GM19351 (cell line): ENCODE data around the gene ZNF530.
A peak's percentile ranks its signal among the peaks of the same experiment; 100 is the strongest.

Experiments used
- ATAC-seq: cut with Tn5 transposase; IDR thresholded peaks from one replicate; pipeline ENCODE4 v1.9.1; 2021; ENCODE audit warnings: mild to moderate bottlenecking, moderate library complexity; ENCODE audit not compliant: unreplicated experiment

ZNF530 gene

DNA sequence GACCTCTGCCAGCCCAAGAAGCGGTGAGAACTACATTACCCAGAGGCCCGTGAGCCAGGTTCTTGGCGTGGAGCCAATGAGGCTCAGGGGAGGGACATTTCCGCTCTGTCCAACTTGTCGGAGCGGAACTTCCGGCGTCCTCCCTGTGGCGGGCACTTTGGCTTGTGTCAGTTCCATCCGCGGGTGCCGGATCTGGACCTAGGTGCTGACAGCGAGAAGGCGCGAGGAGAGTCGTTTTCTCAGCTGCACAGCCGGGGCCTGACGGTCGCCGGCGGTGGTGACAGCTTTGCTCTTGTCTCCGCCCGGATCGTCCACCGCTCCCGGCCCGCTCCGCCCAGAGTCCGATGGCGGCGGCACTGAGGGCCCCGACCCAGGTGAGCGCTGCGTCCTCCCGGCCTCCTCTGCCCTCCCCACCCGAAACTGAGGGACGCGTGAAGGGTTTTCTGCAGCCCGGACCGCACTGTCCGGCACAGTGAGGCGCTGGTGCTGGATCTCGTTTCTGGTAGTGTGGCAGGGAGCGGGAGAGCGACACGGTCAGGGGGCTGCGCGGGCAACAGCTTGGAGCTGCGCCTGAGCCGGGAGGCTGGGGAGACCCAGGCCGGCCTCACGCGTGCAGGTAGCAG, at the start of gene ZNF530:
TSS of gene ZNF530 (plus strand) at position 125 of the 623 bp plus-strand sequence. CDS start 4,461 bp downstream, outside the sequence.
- ATAC-seq, result peak; percentile 98

DNA sequence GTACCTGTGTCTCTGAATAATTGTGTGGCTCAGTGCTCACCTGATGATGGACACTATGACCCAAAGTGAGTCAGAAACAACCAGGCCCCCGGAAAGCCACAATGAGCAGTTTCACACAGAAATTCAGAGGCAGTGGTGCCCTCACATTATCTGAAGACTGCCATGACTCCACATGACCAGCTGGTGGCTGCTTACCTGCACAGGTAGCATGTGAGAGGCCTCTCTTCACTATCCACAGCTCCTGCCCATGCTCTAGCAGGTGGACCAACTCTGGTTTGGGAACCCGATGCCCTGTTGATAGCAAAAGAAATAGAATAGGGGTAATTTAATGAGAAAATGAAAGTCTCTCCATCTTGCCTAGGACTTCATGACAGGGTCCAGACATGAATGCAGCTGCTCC, 47.3 kb upstream of the ZNF530 start:
- no peak for ATAC-seq

DNA sequence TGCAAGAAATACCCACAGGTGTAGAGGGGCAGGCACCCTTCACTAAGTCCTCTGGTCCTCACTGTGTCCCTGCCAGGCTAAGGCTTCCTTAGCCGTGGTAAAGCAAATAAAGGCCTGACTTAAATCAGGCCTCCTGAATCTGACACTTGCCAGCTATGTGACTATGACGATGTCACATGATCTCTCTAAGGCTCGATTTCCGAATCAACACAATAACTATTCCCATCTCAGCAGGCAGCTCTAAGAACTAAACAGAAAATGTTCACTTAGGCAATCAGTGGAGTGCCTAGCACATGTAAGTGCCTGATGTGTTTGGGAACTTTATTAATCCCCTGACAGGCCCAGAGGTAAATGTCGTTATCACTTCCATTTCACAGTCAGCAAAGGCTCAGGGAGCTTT, 42.0 kb upstream of the ZNF530 start:
- no peak for ATAC-seq

DNA sequence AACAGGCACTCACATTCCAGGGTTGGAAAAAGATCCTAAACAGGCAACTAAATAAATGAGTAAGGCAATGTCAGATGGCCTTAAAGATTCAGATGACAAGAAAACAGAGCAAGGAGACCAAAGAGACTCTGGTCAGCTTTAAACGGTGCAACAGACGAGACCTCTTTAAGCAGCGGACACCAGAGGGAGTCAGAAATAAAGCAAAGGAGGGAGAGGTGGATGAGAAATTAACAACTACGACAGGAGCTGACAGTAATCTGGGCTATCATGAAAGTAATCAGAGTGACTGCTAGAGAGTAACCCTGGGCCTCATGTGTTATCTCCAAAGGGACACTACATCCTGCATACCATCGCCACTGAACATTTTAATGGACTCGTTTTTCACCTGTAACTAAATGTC, 41.2 kb upstream of the ZNF530 start:
- ATAC-seq, result no peak

DNA sequence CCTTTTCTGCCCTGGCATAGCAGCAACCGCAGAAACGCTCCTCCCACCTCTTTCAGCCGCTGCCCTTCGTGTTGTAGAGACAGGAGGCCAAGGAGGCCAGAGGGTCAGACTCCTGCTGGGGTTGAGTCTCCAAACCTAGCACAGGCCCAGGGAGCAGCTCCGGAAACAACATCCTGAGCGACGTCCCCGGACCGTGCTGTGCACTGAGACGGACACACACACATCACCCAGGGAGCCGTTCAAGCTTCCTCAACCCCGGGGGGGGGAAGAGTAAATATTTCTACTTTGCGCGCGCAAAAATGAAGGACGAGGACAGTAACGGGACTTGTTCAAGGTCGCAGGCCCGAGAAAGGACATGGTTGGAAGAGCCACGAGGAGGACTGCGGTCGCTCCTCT, 40.7 kb upstream of the ZNF530 start:
- ATAC-seq, result peak; percentile 11

DNA sequence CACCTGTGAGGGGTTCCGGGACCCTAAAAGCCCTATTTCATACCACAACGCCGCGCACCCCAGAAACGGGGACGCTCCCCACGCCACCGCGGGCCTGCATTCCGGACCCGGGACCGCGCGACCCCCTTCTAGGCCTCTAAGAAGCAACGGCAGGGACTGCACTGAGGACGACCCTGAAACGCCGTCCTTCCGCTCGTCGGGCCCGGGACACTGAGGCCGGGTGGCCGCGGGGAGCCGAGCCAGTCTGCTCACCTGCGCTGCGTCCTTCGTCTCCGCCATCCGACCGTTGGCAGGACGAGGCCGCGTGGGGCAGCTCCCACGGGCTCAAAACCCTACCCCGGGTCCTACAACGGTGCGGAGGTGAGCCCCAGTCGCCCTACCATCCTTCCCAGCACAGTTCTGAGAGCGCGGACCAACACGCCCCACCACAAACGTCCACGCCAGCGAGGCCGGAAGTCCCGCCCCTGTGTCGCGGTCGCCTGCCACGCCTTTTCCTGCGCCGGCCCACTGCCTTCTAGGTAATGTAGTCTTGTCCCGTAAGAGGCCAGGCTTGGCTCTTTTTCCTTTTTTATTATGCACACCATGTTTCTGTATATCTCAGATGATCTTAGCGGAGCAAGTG, 40.2 kb upstream of the ZNF530 start, which contains the start of gene ZNF550:
TSS of gene ZNF550 (minus strand) at position 460 of the 622 bp plus-strand sequence. CDS start at position 279, 181 bp downstream.
- peak; percentile 100 for ATAC-seq

DNA sequence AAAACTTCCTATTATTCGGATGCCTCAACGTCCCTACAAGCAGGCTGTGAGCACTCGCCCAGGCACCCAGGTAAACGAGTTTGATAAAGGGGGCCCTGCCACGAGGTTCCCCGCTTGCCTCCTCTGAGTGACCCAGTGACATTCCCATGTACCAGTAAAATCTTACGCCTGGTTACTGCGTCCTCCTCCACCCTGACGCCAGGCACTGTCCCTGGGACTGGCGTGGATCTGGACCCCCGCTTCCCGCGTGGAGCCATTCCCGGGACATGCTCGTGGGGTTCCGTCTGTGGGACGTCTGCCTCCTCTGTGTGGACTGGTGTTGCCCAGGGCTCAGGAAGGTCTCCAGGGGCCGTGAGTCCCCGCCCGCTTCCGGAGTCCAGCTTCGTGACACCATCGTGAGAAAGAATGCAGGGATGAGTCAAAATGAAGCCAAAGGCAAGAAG, 39.6 kb upstream of the ZNF530 start:
- ATAC-seq, result no peak

DNA sequence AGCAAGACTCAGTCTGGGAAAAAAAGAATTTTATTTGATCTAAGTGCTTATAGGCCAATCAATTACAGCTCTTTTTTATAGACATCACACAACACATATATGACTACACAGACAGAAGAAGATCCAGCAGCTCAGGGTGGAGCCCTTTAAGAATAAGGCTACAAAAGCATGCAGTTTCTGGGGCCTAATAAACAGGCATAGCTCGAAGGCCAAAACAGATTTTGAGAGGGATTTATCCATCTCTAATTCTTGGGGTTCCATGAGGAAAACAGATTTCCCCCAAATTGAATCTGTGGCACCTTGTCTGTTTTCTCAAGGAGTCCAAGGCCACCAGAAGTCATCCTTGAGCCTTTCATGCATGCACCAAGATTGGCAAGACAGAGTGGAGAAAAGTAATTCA, 36.1 kb upstream of the ZNF530 start:
- ATAC-seq, result no peak

DNA sequence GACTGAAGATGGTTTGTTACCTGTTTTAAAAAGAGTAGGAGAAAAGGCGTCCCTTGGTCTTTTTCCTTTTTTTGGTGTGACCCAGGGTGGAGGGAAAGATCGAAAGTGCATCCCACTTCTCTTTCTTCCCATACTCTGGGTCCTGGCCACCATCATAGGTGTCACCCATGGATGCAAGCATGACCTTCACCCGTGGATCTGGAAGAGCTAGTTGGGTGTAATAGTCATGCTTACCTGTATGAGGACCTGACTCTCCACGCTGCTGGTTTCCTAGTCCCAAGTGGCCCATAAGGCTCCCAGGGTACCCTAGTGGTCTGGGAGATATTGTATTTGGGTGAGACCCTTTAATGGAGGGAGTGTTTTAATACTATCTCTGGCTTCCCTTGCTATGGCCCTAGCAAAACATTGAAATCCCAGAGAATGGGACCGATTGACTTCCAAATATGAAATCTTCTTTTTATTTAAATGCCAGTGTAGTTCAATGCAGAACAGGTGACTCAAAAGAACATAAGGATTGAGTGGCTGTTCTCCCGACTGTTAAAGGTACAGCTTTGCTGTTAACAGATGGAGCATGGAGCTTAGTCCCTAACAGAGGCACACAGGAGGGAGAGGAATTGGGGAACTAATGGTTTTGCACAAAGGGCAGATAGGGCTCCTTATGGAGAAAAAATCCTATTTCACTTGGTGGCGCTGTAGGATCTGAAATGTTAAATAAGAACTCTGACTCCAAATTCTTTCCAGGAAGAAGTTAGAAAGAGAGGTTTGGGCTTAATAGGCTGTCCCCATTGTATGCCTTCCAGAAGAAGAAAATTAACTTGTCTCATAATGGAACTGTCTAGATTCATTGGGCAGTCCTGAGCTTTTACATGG, 33.1 kb upstream of the ZNF530 start:
- no peak for ATAC-seq

DNA sequence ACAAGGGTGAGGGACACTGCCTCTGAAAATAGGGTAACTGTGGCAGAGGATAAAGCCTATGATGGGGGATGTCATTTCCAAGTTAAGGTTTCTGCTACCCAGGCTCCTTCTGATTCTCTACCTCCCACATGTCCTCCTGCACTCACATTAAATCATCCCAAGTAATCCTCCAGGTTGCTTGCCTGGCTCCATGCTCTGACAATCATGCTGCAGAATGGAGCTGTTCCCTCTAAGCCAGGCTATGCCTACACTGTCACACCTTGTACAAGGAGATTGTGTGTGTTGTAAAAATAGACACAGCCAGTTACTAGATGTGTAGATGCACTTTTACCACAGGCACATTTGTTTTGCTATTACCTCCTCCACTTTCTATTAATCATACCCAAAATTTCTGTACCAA, 29.0 kb upstream of the ZNF530 start:
- ATAC-seq, result no peak

DNA sequence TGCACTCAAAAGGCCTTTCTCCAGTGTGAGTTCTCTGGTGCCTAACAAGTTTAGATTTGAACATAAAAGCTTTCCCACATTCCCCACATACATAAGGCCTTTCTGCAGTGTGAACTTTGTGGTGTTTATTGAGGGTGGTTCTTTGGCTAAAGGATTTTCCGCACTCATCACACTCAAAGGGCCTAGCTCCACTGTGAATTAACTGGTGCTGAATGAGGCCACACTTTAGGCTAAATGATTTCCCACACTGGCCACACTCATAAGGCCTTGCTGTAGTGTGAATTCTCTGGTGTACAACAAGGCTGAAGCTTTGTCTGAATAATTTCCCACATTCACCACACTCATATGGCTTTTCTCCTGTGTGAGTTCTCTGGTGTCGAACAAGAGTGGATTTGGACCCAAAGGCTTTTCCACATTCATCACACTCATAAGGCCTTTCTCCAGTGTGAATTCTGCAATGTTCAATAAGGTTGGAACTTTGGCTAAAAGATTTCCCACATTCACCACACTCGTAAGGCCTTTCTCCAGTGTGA, 27.2 kb upstream of the ZNF530 start:
- ATAC-seq, result no peak

DNA sequence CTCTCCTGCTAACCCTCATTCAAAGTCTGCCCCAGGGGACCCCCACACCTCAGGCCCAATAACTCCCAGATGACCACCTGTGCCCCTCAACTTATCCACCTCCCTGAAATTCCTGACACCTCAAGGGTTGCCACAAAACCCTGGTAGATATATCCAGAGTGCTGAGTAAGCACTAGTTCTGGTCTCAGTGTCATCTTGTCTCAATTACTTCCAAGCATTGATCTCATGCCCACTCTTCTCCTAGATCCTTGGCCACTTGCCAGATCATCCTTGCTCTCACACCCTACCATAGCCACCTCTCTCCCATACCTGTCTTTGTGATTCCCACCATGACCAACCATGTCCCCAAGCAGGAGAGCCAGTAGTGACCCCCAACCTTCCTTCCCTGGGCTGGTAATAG, 23.0 kb upstream of the ZNF530 start:
- no peak for ATAC-seq

DNA sequence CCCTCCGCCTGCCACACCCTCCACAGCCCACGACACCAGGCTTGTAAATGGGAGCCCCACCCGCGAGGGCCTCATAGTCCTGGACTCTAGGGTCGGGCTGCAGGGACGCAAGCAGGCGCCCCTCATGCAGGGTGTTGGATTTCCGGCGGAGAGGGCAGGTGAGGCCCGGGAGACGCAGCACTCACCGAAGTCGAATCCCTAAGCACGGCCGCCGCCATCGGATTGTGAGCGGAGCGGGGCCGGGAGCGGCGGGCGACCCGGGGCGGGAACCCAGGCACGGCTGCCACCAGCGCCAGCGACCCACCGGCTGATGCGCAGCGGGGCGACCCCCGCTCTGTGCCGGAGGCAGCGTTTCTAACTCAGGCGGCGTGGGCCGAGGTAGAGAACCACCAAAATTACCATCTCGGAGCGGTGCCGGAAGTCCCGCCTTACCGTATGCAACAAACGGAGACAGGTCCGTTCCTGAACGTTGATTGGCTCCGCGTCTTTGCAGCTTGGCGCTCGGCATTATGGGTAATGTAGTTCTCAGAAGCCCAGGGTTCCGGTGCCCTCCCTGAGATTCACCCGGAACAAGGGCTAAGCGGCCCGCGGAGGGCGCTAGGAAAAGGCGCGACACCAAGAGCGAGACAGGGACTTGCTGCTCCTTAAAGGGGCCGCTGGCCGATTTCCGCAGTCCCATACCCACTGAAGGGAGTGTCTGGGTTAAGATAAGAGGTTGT, 21.0 kb upstream of the ZNF530 start, which contains the start of gene ZNF416:
TSS of gene ZNF416 (minus strand) at position 425 of the 719 bp plus-strand sequence. CDS start at position 218, 207 bp downstream.
- peak; percentile 95 for ATAC-seq

DNA sequence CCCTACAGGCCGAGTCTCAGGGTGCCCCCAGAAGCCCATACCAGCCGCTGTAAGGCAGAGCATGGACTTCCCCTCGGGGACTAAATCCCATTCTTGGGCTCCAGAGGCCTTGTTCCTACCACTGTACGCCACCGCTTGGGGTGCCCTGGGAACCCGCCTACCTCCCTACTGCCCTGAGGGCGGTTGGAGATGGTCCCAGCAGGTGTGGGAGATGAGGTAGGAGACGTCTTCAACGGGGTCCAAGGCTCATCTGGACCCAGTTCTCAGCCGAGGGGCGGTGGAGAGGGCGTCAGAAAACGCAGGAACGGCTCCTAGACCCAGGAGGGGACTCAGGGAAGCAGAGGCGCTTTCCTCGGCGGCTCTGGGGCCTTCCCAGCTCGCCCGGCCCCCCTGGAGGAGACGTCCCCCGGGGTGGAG, 16.6 kb upstream of the ZNF530 start:
- ATAC-seq, result no peak

DNA sequence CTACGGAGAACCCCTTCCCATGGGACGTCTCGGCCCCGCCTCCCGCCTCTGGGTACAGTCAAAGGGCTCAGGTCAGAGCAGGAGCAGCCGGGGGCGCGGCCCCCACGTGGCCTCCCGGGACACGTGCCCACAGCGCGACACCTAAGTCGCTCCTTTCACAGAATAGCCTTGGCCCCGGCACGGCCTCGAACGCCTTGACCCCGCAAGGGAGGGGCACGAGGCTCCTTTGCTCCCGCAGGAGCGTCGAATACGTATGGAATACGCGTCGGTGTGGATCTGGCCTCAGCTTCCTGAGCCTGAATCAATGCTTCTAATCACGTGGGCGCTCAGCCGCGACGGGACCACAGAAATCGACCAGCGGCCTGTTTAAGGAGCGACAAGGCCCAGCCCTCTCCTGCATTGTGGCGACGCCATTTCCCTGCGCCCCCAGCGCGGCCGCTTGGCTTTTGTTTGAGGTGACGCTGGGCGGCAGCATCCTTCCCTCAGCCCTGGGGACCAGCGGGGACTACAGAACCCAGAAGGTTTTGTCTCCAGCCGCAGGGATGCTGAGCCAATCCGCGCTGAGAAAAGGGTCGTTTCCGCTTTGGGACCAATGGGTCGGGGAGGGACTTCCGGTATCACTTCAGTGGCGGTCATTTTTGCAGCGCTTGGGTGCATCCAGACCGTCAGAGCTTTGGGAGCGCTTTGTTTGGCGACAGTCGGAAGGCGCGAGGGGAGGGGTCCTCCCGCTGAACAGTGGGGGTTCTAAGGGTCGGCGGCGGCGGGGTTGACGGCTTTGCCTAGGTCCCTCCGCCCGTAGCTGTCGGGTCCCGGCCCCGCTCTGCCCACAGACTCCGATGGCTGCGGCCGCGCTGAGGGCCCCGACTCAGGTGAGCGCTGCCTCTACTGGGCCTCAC, 15.9 kb upstream of the ZNF530 start, which contains the start of gene ZIK1:
TSS of gene ZIK1 (plus strand) at position 625 of the 896 bp plus-strand sequence. CDS start at position 837, 212 bp downstream.
- ATAC-seq, result peak; percentile 67

DNA sequence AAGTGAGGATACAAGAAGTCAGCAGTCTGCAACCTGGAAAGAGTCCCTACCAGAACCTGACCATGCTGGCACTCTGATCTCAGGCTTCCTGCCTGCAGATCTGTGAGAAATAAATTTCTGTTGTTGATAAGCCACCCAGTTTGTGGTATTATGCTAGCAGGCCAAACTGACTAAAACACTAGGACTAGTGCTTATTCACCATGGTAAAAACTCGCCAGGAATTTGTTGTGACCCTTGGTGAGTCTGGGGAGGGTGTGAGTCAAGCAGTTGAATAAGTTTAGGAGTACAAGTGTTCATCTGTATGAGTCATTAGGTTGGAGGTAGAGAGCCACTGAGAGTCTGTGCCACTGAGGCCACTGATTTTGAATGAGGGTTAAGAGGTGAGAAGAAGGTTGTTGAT, 12.2 kb upstream of the ZNF530 start:
- ATAC-seq, result no peak

DNA sequence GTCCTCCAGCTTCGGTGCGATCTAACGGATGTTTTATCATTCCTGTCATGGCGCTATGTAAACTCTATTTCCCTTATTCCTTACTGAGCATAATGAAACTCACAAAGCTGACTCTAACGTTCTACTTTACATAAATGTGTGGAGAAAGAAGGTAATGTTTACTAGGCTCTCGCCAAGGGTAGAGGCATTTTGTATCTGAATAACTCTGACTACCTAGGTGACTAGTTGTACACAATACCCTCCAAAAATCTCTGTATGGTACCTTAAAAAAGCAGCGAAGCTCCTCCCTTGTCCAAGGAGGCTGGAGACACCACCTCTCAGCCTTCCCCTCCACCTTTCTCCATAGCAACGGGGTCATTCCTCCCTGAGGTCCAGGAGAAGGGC, 316 bp upstream of the ZNF530 start:
- ATAC-seq, result peak; percentile 9

DNA sequence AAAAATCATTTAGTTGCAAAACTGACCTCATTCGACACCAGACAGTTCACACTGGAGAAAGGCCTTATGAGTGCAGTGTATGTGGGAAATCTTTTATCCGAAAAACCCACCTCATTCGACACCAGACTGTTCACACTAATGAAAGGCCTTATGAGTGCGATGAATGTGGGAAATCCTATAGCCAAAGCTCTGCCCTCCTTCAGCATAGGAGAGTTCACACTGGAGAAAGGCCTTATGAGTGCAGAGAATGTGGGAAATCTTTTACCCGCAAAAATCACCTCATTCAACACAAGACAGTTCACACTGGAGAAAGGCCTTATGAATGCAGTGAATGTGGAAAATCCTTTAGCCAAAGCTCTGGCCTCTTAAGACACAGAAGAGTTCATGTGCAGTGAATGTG, 7.2 kb downstream of the ZNF530 start:
- ATAC-seq, result no peak

DNA sequence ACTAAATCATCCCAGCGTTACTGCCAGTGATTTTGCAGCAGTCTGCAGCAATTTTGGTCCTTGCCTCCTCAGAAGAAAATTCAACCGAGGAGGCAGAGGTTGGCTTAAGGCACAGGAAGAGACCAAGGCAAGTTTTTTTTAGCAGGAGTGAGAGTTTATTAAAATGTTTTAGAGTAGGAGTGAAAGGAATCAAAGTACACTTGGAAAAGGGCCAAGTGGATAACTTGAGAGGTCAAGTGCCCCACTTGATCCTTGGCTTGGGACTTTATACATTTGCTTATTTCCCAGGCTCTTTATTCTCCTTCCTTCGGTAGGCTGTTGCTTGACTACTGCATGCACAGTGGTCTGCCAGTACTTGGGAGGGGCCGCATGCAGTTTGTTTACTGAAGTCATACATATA, 11.4 kb downstream of the ZNF530 start:
- ATAC-seq, result no peak
